Transverse colon (tissue), 4 donors: Measurements from ENCODE around the gene GARIN5B.

Experiments
- POLR2AphosphoS5 ChIP-seq, 3 donors: sonication (generic); formaldehyde crosslinking; IDR thresholded peaks; one replicate each; pipeline ENCODE4 v1.6.1; 2016; ENCODE audit warnings: antibody characterized with exemption in 3 of 3
- TF ChIP-seq, protein P1 (sequence below), 5 experiments: fragments of 200-600 bp in 3 of 5; fragments of 450-650 bp in 2 of 5; sonication (generic) in 3 of 5; IDR thresholded peaks; 1 replicate in 2 of 5; 2 replicates in 3 of 5; pipeline ENCODE4 v1.5.1; 2016 to 2017; ENCODE audit warnings: antibody characterized with exemption in 5 of 5, inconsistent platforms in 3 of 5, mild to moderate bottlenecking in 2 of 5, moderate library complexity in 1 of 5

DNA sequence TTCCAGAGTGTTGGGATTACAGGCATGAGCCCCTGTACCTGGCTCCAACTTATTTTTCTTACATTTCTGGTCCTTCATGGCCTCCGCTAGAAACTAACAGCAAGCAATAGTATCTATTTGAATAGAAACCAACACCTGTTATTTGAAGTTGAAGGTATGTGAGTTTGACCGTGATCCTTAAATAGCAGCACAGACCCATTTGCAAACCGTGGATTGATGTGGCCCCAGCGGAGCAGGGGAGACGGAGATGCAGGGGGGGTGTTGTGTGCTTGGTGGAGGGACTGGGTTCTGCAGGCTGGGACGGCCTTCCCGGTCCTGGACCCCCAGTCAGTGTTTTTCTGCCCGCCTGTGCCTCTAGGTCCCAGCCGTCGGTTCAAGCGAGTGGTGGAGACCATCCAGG lies 54.8 kb downstream of the GARIN5B start:
- TF ChIP-seq, protein P1, sequence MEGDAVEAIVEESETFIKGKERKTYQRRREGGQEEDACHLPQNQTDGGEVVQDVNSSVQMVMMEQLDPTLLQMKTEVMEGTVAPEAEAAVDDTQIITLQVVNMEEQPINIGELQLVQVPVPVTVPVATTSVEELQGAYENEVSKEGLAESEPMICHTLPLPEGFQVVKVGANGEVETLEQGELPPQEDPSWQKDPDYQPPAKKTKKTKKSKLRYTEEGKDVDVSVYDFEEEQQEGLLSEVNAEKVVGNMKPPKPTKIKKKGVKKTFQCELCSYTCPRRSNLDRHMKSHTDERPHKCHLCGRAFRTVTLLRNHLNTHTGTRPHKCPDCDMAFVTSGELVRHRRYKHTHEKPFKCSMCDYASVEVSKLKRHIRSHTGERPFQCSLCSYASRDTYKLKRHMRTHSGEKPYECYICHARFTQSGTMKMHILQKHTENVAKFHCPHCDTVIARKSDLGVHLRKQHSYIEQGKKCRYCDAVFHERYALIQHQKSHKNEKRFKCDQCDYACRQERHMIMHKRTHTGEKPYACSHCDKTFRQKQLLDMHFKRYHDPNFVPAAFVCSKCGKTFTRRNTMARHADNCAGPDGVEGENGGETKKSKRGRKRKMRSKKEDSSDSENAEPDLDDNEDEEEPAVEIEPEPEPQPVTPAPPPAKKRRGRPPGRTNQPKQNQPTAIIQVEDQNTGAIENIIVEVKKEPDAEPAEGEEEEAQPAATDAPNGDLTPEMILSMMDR (IDR thresholded peaks at IDR 0.05): no peak
- no peak for TF ChIP-seq POLR2AphosphoS5 (IDR thresholded peaks at IDR 0.05)
